HEK293 (cell line): ENCODE results near the gene B4GALT5.

Experiments
- CTCF ChIA-PET: fragments of 350-600 bp; formaldehyde crosslinking; extraction: SDS; loops from one replicate; lab custom pipeline; 2021; ENCODE audit warnings: antibody characterized with exemption; lab: Yijun Ruan, JAX
- POLR2A ChIA-PET: fragments of 300-600 bp; formaldehyde crosslinking; extraction: SDS; loops from one replicate; lab custom pipeline; 2020; ENCODE audit warnings: antibody characterized with exemption, inconsistent platforms; lab: Yijun Ruan, JAX
- H3K27ac ChIP-seq: fragments of 200-500 bp; sonication (Bioruptor generic); 2 replicates; pipeline ENCODE4 v1.5.1; 2014; ENCODE audit warnings: low read depth, low read length, control low read depth, inconsistent platforms; ENCODE audit errors: extremely low read depth
- H3K36me3 ChIP-seq, 2 experiments: fragments of 200-500 bp in 1 of 2; sonication (Bioruptor generic) in 1 of 2; 1 replicate in 1 of 2; 2 replicates in 1 of 2; pipeline ENCODE4 v1.5.1; 2014 to 2017; ENCODE audit warnings: inconsistent platforms in 2 of 2, low read length in 2 of 2; ENCODE audit not compliant: control insufficient read depth in 2 of 2, insufficient read depth in 1 of 2
- H3K4me1 ChIP-seq: fragments of 200-500 bp; sonication (Bioruptor generic); 2 replicates; pipeline ENCODE4 v1.5.1; 2014; ENCODE audit warnings: mild to moderate bottlenecking, low read length, inconsistent platforms; ENCODE audit not compliant: control insufficient read depth, insufficient read depth
- H3K4me3 ChIP-seq: 2 replicates; pipeline ENCODE4 v1.5.1; 2011; ENCODE audit warnings: low read depth, mild to moderate bottlenecking, control low read depth, low read length, moderate library complexity
- H3K9me3 ChIP-seq: fragments of 200-500 bp; sonication (Bioruptor generic); 2 replicates; pipeline ENCODE4 v1.5.1; 2014; ENCODE audit warnings: low read depth, low read length, inconsistent platforms; ENCODE audit not compliant: control insufficient read depth, insufficient read depth
- AEBP2 ChIP-seq: fragments of 450-650 bp; formaldehyde crosslinking; IDR thresholded peaks from 2 replicates; pipeline ENCODE4 v1.5.1; 2016; ENCODE audit warnings: missing biosample characterization, missing genetic modification characterization, borderline replicate concordance
- BCL11B ChIP-seq: fragments of 450-650 bp; formaldehyde crosslinking; IDR thresholded peaks from 2 replicates; pipeline ENCODE4 v1.5.1; 2016; ENCODE audit warnings: low read depth, missing biosample characterization, missing genetic modification characterization
- SCRT2 ChIP-seq: fragments of 450-650 bp; formaldehyde crosslinking; IDR thresholded peaks from 2 replicates; pipeline ENCODE4 v1.5.1; 2016; ENCODE audit warnings: missing biosample characterization, missing genetic modification characterization
- ZFP41 ChIP-seq: fragments of 450-650 bp; formaldehyde crosslinking; IDR thresholded peaks from 2 replicates; pipeline ENCODE4 v1.5.1; 2016; ENCODE audit warnings: missing biosample characterization, missing genetic modification characterization, borderline replicate concordance
- ZNF132 ChIP-seq: fragments of 450-650 bp; formaldehyde crosslinking; IDR thresholded peaks from 2 replicates; pipeline ENCODE4 v1.5.1; 2017; ENCODE audit warnings: missing biosample characterization, missing genetic modification characterization, borderline replicate concordance
- ZNF274 ChIP-seq, 2 experiments: fragments of 200-500 bp in 1 of 2; fragments of 450-650 bp in 1 of 2; sonication (Bioruptor generic) in 1 of 2; formaldehyde crosslinking in 1 of 2; IDR thresholded peaks; 2 replicates each; pipeline versions ENCODE4 v1.5.1 to v1.6.1; 2014 to 2016; ENCODE audit warnings: borderline replicate concordance in 1 of 2, inconsistent platforms in 1 of 2, low read length in 1 of 2, missing biosample characterization in 1 of 2, missing genetic modification characterization in 1 of 2
- ZNF302 ChIP-seq: fragments of 450-650 bp; formaldehyde crosslinking; IDR thresholded peaks from 2 replicates; pipeline ENCODE4 v1.5.1; 2016; ENCODE audit warnings: missing biosample characterization, missing genetic modification characterization, low read depth
- ZNF513 ChIP-seq: fragments of 450-650 bp; IDR thresholded peaks from 2 replicates; pipeline ENCODE4 v1.5.1; 2018; ENCODE audit warnings: missing biosample characterization, missing genetic modification characterization
- ZNF518A ChIP-seq: fragments of 450-650 bp; formaldehyde crosslinking; conservative IDR thresholded peaks from 2 replicates; pipeline ENCODE4 v1.5.1; 2016; ENCODE audit warnings: low read depth, missing biosample characterization, missing genetic modification characterization
- ZNF548 ChIP-seq: fragments of 450-650 bp; formaldehyde crosslinking; IDR thresholded peaks from 2 replicates; pipeline ENCODE4 v1.5.1; 2016; ENCODE audit warnings: missing biosample characterization, missing genetic modification characterization
- ZNF610 ChIP-seq: fragments of 450-650 bp; formaldehyde crosslinking; IDR thresholded peaks from 2 replicates; pipeline ENCODE4 v1.5.1; 2016; ENCODE audit warnings: missing biosample characterization, missing genetic modification characterization, borderline replicate concordance
- ZNF624 ChIP-seq: fragments of 450-650 bp; formaldehyde crosslinking; IDR thresholded peaks from 2 replicates; pipeline ENCODE4 v1.5.1; 2017; ENCODE audit warnings: missing biosample characterization, missing genetic modification characterization
- ZNF645 ChIP-seq: fragments of 450-650 bp; formaldehyde crosslinking; IDR thresholded peaks from 2 replicates; pipeline ENCODE4; 2016; ENCODE audit warnings: missing biosample characterization, missing genetic modification characterization
- ZNF664 ChIP-seq: fragments of 450-650 bp; formaldehyde crosslinking; IDR thresholded peaks from 2 replicates; pipeline ENCODE4 v1.5.1; 2016; ENCODE audit warnings: missing biosample characterization, missing genetic modification characterization
- TF ChIP-seq, protein P1 (sequence below): fragments of 450-650 bp; formaldehyde crosslinking; IDR thresholded peaks from 2 replicates; pipeline ENCODE4 v1.5.1; 2017; ENCODE audit warnings: missing biosample characterization, missing genetic modification characterization
- TF ChIP-seq, protein P2 (sequence below): fragments of 450-650 bp; formaldehyde crosslinking; IDR thresholded peaks from 2 replicates; pipeline ENCODE4 v1.5.1; 2016; ENCODE audit warnings: missing biosample characterization, missing genetic modification characterization
- TF ChIP-seq, protein P3 (sequence below): fragments of 450-650 bp; formaldehyde crosslinking; IDR thresholded peaks from 2 replicates; pipeline ENCODE4 v1.5.1; 2016; ENCODE audit warnings: missing biosample characterization, missing genetic modification characterization

B4GALT5 gene

DNA sequence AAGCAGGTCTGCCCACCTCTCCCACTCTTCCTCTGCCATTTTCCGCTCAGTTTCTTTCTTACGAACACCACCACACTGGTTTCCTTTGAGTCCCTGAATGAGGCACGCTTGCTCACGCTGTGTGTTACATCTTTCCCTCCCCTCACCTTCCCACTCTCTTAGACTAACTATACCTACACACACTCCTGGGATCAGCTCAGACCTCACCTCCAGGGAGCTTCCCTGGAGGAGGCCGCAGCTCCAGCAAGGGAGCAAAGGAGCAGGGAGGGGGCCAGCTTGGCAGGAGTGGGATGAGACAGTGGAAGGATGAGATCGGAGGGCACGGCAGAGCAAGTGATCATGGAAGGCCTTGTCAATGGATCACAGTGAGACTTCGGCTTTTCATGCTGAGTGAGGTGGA is 28.3 kb upstream of the B4GALT5 start (continued):
- TF ChIP-seq ZNF518A (tag by site-specific recombination) (no peak), BCL11B (no peak)
- TF ChIP-seq, protein P1, sequence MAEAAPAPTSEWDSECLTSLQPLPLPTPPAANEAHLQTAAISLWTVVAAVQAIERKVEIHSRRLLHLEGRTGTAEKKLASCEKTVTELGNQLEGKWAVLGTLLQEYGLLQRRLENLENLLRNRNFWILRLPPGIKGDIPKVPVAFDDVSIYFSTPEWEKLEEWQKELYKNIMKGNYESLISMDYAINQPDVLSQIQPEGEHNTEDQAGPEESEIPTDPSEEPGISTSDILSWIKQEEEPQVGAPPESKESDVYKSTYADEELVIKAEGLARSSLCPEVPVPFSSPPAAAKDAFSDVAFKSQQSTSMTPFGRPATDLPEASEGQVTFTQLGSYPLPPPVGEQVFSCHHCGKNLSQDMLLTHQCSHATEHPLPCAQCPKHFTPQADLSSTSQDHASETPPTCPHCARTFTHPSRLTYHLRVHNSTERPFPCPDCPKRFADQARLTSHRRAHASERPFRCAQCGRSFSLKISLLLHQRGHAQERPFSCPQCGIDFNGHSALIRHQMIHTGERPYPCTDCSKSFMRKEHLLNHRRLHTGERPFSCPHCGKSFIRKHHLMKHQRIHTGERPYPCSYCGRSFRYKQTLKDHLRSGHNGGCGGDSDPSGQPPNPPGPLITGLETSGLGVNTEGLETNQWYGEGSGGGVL (tag by site-specific recombination): no peak
- TF ChIP-seq, all 188 proteins: peak for 3

DNA sequence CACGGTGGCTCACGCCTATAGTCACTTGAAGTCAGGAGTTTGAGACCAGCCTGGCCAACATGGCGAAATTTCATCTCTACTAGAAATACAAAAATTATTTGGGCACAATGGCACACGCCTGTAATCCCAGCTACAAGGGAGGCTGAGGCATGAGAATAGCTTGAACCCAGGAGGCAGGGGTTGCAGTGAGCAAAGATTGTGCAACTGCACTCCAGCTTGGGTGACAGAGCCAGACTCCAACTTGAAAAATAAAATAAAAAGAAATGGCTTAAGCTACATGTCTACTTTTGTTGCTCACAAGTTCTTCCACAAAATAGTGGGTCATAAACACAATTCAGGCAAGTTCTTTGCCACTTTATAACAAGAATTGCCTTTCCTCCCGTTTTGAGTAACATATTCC is 27.1 kb upstream of the B4GALT5 start:
- Histone ChIP-seq H3K9me3 (no peaks in the 10 kb centered on the region), H3K4me3 (no peak overlapping the region), H3K27ac (no peak overlapping the region)
- TF ChIP-seq SCRT2 (no peak), ZNF645 (tag by site-specific recombination) (no peak), ZNF664 (tag by site-specific recombination) (no peak), ZNF132 (tag by site-specific recombination) (no peak), ZNF513 (no peak)
- TF ChIP-seq, protein P2, sequence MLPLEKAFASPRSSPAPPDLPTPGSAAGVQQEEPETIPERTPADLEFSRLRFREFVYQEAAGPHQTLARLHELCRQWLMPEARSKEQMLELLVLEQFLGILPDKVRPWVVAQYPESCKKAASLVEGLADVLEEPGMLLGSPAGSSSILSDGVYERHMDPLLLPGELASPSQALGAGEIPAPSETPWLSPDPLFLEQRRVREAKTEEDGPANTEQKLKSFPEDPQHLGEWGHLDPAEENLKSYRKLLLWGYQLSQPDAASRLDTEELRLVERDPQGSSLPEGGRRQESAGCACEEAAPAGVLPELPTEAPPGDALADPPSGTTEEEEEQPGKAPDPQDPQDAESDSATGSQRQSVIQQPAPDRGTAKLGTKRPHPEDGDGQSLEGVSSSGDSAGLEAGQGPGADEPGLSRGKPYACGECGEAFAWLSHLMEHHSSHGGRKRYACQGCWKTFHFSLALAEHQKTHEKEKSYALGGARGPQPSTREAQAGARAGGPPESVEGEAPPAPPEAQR (tag by site-specific recombination): no peak
- TF ChIP-seq, all 188 proteins: peak for 0
- POLR2A ChIA-PET: no interaction called here
- H3K4me1 ChIP-seq: no peaks in the 10 kb centered on the region
- CTCF ChIA-PET: no interaction called here
- no peaks in the 10 kb centered on the region for H3K36me3 ChIP-seq

- H3K36me3 ChIP-seq: no peaks in the 10 kb centered on the region
- no peaks in the 10 kb centered on the region for H3K9me3 ChIP-seq
- ChIA-PET CTCF (no interaction called here), POLR2A (no interaction called here)
- no peaks in the 10 kb centered on the region for H3K4me1 ChIP-seq
- no peak overlapping the region for H3K27ac ChIP-seq
- H3K4me3 ChIP-seq: no peak overlapping the region
- TF ChIP-seq ZNF302 (no peak), ZNF624 (no peak), ZNF610 (tag by site-specific recombination) (no peak), ZFP41 (tag by site-specific recombination) (no peak), AEBP2 (tag by site-specific recombination) (no peak), ZNF274 (IDR thresholded peaks at IDR 0.05; ENCODE audit: low read length) (no peak), ZNF274 (tag by site-specific recombination; IDR thresholded peaks at IDR 0.05; ENCODE audit: borderline replicate concordance) (no peak), ZNF548 (tag by site-specific recombination) (no peak)
- TF ChIP-seq, protein P3, sequence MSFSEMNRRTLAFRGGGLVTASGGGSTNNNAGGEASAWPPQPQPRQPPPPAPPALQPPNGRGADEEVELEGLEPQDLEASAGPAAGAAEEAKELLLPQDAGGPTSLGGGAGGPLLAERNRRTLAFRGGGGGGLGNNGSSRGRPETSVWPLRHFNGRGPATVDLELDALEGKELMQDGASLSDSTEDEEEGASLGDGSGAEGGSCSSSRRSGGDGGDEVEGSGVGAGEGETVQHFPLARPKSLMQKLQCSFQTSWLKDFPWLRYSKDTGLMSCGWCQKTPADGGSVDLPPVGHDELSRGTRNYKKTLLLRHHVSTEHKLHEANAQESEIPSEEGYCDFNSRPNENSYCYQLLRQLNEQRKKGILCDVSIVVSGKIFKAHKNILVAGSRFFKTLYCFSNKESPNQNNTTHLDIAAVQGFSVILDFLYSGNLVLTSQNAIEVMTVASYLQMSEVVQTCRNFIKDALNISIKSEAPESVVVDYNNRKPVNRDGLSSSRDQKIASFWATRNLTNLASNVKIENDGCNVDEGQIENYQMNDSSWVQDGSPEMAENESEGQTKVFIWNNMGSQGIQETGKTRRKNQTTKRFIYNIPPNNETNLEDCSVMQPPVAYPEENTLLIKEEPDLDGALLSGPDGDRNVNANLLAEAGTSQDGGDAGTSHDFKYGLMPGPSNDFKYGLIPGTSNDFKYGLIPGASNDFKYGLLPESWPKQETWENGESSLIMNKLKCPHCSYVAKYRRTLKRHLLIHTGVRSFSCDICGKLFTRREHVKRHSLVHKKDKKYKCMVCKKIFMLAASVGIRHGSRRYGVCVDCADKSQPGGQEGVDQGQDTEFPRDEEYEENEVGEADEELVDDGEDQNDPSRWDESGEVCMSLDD (tag by site-specific recombination): no peak
These were observed 25.4 kb upstream of the B4GALT5 start for GRCh38 chr20:49739042-49739441.
